Endothelial cell of umbilical vein (primary cell): ENCODE data around the gene ZSCAN16.

Experiments
- CTCF ChIP-seq, 2 donors: IDR thresholded peaks; 1 replicate in 1 of 2; 2 replicates in 1 of 2; pipeline ENCODE4 v1.5.1; 2011; ENCODE audit warnings: low read length in 2 of 2, mild to moderate bottlenecking in 2 of 2, moderate library complexity in 2 of 2, control low read depth in 1 of 2, inconsistent platforms in 1 of 2, low read depth in 1 of 2; ENCODE audit not compliant: insufficient read depth in 1 of 2; ENCODE audit errors: extremely low read depth in 1 of 2
- EZH2 ChIP-seq: IDR thresholded peaks from 2 replicates; pipeline ENCODE4 v1.6.1; 2012; ENCODE audit warnings: borderline replicate concordance, low read depth, mild to moderate bottlenecking, moderate library complexity, low read length, inconsistent platforms; ENCODE audit not compliant: severe bottlenecking
- GATA2 ChIP-seq: IDR thresholded peaks from 2 replicates; pipeline ENCODE4 v1.7.0; 2011; ENCODE audit warnings: low read depth, mild to moderate bottlenecking, moderate library complexity, mixed read lengths, low read length; ENCODE audit not compliant: insufficient read length, insufficient read depth
- JUN ChIP-seq: IDR thresholded peaks from 2 replicates; pipeline ENCODE4 v1.6.1; 2011; ENCODE audit warnings: borderline replicate concordance, low read depth; ENCODE audit not compliant: insufficient read length, insufficient read depth
- MAX ChIP-seq: IDR thresholded peaks from 2 replicates; pipeline ENCODE4 v1.6.1; 2011; ENCODE audit not compliant: insufficient read depth, insufficient read length
- MYC ChIP-seq: IDR thresholded peaks from one replicate; pipeline ENCODE4 v1.6.1; 2011; ENCODE audit warnings: mild to moderate bottlenecking, low read depth, low read length
- POLR2A ChIP-seq: IDR thresholded peaks from 2 replicates; pipeline ENCODE4 v1.6.1; 2012; ENCODE audit warnings: low read depth, mild to moderate bottlenecking, control low read depth, low read length
- POLR2AphosphoS5 ChIP-seq: IDR thresholded peaks from 2 replicates; pipeline ENCODE4 v1.6.1; 2012; ENCODE audit warnings: low read depth, mild to moderate bottlenecking, control low read depth, low read length, moderate library complexity; ENCODE audit not compliant: insufficient read depth

GRCh38 chr6:28115799-28116198, 8.6 kb upstream of the ZSCAN16 start:
- TF ChIP-seq POLR2A (no peak), EZH2 (no peak), CTCF (IDR thresholded peaks at IDR 0.05; ENCODE audit: extremely low read depth in 1 of 2, insufficient read depth in 1 of 2, low read depth in 1 of 2, low read length in 2 of 2) (no peak), GATA2 (no peak), JUN (no peak), MYC (no peak), POLR2AphosphoS5 (no peak), MAX (no peak)
